Stimulated activated naive CD8-positive, alpha-beta T cell treated with anti-CD3 and anti-CD28 coated beads, Interleukin-15, Interleukin-2, amounts not matched to agents 100 U/mL and 50 U/mL, for 24 hours (primary cell): ENCODE measurements around the gene IPO11.
A peak's percentile ranks its signal among the peaks of the same experiment; 100 is the strongest.

ENCODE experiments used
- ATAC-seq: fragments of 150-1000 bp; cut with Tn5 transposase; one replicate; pipeline ENCODE4 v1.10.0; 2021
- DNase-seq: peaks from one replicate; pipeline ENCODE4 v3.0.0; 2021

Gene IPO11

GRCh38 chr5:62572918-62573514 is 160.5 kb downstream of the IPO11 start:
- DNase-seq = no peak
- no peak for ATAC-seq

- DNase-seq = no peak
- ATAC-seq = no peak
Measured at GRCh38 chr5:62574599-62574998, 162.0 kb downstream of the IPO11 start.

- no peak for ATAC-seq
Measured at GRCh38 chr5:62575066-62575465, 162.5 kb downstream of the IPO11 start.

GRCh38 chr5:62575489-62575888 is 162.9 kb downstream of the IPO11 start:
- no peak for ATAC-seq
- DNase-seq = no peak

More at GRCh38 chr5:62575066-62575465, 162.5 kb downstream of the IPO11 start:
- no peak for DNase-seq

GRCh38 chr5:62576570-62577170 is 164.1 kb downstream of the IPO11 start:
- DNase-seq (no peak), ATAC-seq (no peak)

- ATAC-seq (no peak), DNase-seq (no peak)
Measured at GRCh38 chr5:62577488-62577887, 164.9 kb downstream of the IPO11 start.

- ATAC-seq (peak; percentile 66), DNase-seq (no peak)
Measured at GRCh38 chr5:62578540-62578939, 166.0 kb downstream of the IPO11 start, which contains the start of gene LRRC70. Gene LRRC70 (plus strand): TSS chr5:62578819. CDS start chr5:62579439, 620 bp downstream.

GRCh38 chr5:62579761-62580160 is 167.2 kb downstream of the IPO11 start:
- no peak for ATAC-seq
- DNase-seq = no peak

- ATAC-seq = no peak
Measured at GRCh38 chr5:62581836-62582597, 169.5 kb downstream of the IPO11 start.

GRCh38 chr5:62584391-62584790 is 171.8 kb downstream of the IPO11 start:
- DNase-seq = no peak
- no peak for ATAC-seq

More at GRCh38 chr5:62581836-62582597, 169.5 kb downstream of the IPO11 start:
- DNase-seq = no peak

GRCh38 chr5:62585306-62585705 is 172.7 kb downstream of the IPO11 start:
- ATAC-seq (no peak), DNase-seq (no peak)

- no peak for ATAC-seq
- DNase-seq = no peak
Measured at GRCh38 chr5:62585751-62586150, 173.2 kb downstream of the IPO11 start.

GRCh38 chr5:62587737-62588136 is 175.2 kb downstream of the IPO11 start:
- ATAC-seq = no peak
- DNase-seq = no peak

- ATAC-seq = no peak
- no peak for DNase-seq
Measured at GRCh38 chr5:62588668-62589067, 176.1 kb downstream of the IPO11 start.

GRCh38 chr5:62589504-62589903 is 176.9 kb downstream of the IPO11 start:
- no peak for ATAC-seq
- DNase-seq = no peak

GRCh38 chr5:62590387-62590786 is 177.8 kb downstream of the IPO11 start:
- no peak for ATAC-seq

GRCh38 chr5:62592558-62592957 is 180.0 kb downstream of the IPO11 start:
- DNase-seq = no peak
- no peak for ATAC-seq

More at GRCh38 chr5:62590387-62590786, 177.8 kb downstream of the IPO11 start:
- DNase-seq = no peak

- no peak for DNase-seq
Measured at GRCh38 chr5:62593331-62593730, 180.8 kb downstream of the IPO11 start.

GRCh38 chr5:62594364-62594984 is 181.9 kb downstream of the IPO11 start:
- DNase-seq = no peak
- ATAC-seq = no peak

More at GRCh38 chr5:62593331-62593730, 180.8 kb downstream of the IPO11 start:
- no peak for ATAC-seq

GRCh38 chr5:62596096-62596495 is 183.5 kb downstream of the IPO11 start:
- ATAC-seq = no peak

GRCh38 chr5:62596691-62597090 is 184.1 kb downstream of the IPO11 start:
- DNase-seq = no peak
- ATAC-seq = no peak

More at GRCh38 chr5:62596096-62596495, 183.5 kb downstream of the IPO11 start:
- no peak for DNase-seq

- DNase-seq = no peak
- ATAC-seq = no peak
Measured at GRCh38 chr5:62597314-62597713, 184.8 kb downstream of the IPO11 start.
